Measurements from ENCODE around the gene MTARC1. TPM values are rescaled to one million over a fixed set of nuclear protein-coding genes. Genes with fewer than 3 reads are reported as not detected.

Gene MTARC1
- total RNA-seq, 1 donor from 2014 or later = 8.3 TPM

- intact Hi-C loops (cut with micrococcal nuclease) = no loop called here
- H3K4me1 ChIP-seq = peaks cover 22% of the 10 kb centered on the region
Measured at GRCh38 chr1:220761688-220762427, 24.9 kb upstream of the MTARC1 start.

GRCh38 chr1:220764757-220765156 lies 22.0 kb upstream of the MTARC1 start:
- no peaks in the 10 kb centered on the region for H3K27me3 ChIP-seq (ENCODE audit: low read depth)
- no peak for DNase-seq
- no peak for TF ChIP-seq CTCF (IDR thresholded peaks at IDR 0.05; ENCODE audit: borderline replicate concordance)
- H3K4me3 ChIP-seq = no peak overlapping the region
- H3K4me1 ChIP-seq = peaks cover 44% of the 10 kb centered on the region
- H3K36me3 ChIP-seq = peaks cover 59% of the 10 kb centered on the region
- no peak overlapping the region for H3K27ac ChIP-seq (replicated peaks)
- intact Hi-C loops (cut with micrococcal nuclease) = no loop called here
- H3K9me3 ChIP-seq (replicated peaks) = no peaks in the 10 kb centered on the region

More at GRCh38 chr1:220761688-220762427, 24.9 kb upstream of the MTARC1 start:
- no peak for DNase-seq
- Histone ChIP-seq H3K27ac (replicated peaks) (no peak overlapping the region), H3K27me3 (ENCODE audit: low read depth) (no peaks in the 10 kb centered on the region), H3K9me3 (replicated peaks) (no peaks in the 10 kb centered on the region), H3K36me3 (peaks cover 70% of the 10 kb centered on the region), H3K4me3 (no peak overlapping the region)
- no peak for TF ChIP-seq CTCF (IDR thresholded peaks at IDR 0.05; ENCODE audit: borderline replicate concordance)

- no peak for DNase-seq
- intact Hi-C loops (cut with micrococcal nuclease) = no loop called here
- Histone ChIP-seq H3K27me3 (ENCODE audit: low read depth) (no peaks in the 10 kb centered on the region), H3K4me3 (no peak overlapping the region), H3K36me3 (peaks cover 65% of the 10 kb centered on the region), H3K27ac (replicated peaks) (peak overlapping the region; percentile 68), H3K9me3 (replicated peaks) (no peaks in the 10 kb centered on the region), H3K4me1 (peaks cover 54% of the 10 kb centered on the region)
- TF ChIP-seq CTCF (IDR thresholded peaks at IDR 0.05; ENCODE audit: borderline replicate concordance) = no peak
Measured at GRCh38 chr1:220767312-220768125, 19.2 kb upstream of the MTARC1 start.

GRCh38 chr1:220768126-220768601 lies 18.5 kb upstream of the MTARC1 start:
- H3K9me3 ChIP-seq (replicated peaks) = no peaks in the 10 kb centered on the region
- DNase-seq = no peak
- intact Hi-C loops (cut with micrococcal nuclease) = no loop called here

More at GRCh38 chr1:220768126-220768601, 18.5 kb upstream of the MTARC1 start:
- H3K4me1 ChIP-seq = peaks cover 54% of the 10 kb centered on the region
- H3K36me3 ChIP-seq = peaks cover 58% of the 10 kb centered on the region
- H3K4me3 ChIP-seq = no peak overlapping the region
- no peaks in the 10 kb centered on the region for H3K27me3 ChIP-seq (ENCODE audit: low read depth)
- peak overlapping the region; percentile 68 for H3K27ac ChIP-seq (replicated peaks)
- TF ChIP-seq CTCF (IDR thresholded peaks at IDR 0.05; ENCODE audit: borderline replicate concordance) = peak; percentile 24
